HepG2 (cell line): ENCODE measurements around the gene SOCS1. TPM values are rescaled to one million over a fixed set of nuclear protein-coding genes. Genes with fewer than 3 reads are reported as not detected.

Experiments
- ARNT2 ChIP-seq: sonication (generic); formaldehyde crosslinking; IDR thresholded peaks from 2 replicates; pipeline ENCODE4 v1.8.0; 2022; ENCODE audit warnings: mild to moderate bottlenecking, low read depth, missing genetic modification reagents, moderate library complexity
- CENPT ChIP-seq: sonication (generic); formaldehyde crosslinking; IDR thresholded peaks from 2 replicates; pipeline ENCODE4 v1.8.0; 2022; ENCODE audit warnings: low read depth, mild to moderate bottlenecking, moderate library complexity, missing genetic modification reagents
- CREB1 ChIP-seq, 2 experiments: fragments of 450-650 bp in 1 of 2; IDR thresholded peaks; 2 replicates each; pipeline ENCODE4 v1.6.1; 2016 to 2017; ENCODE audit warnings: control low read depth in 1 of 2, mild to moderate bottlenecking in 1 of 2, missing compliant biosample characterization in 1 of 2, missing genetic modification characterization in 1 of 2
- FOSL1 ChIP-seq: sonication (generic); formaldehyde crosslinking; IDR thresholded peaks from 2 replicates; pipeline ENCODE4 v1.9.0; 2021; ENCODE audit warnings: missing genetic modification reagents, borderline replicate concordance
- FOXO4 ChIP-seq: sonication (generic); formaldehyde crosslinking; conservative IDR thresholded peaks from 2 replicates; pipeline ENCODE4 v1.8.1; 2023; ENCODE audit warnings: missing genetic modification reagents
- HIC2 ChIP-seq: sonication (generic); formaldehyde crosslinking; IDR thresholded peaks from 2 replicates; pipeline ENCODE4 v1.9.0; 2022; ENCODE audit warnings: low read depth, missing genetic modification reagents
- HMG20B ChIP-seq: conservative IDR thresholded peaks from 2 replicates; pipeline ENCODE4 v1.6.1; 2016; ENCODE audit warnings: missing genetic modification reagents, missing compliant biosample characterization
- HNRNPLL ChIP-seq: fragments of 200-400 bp; formaldehyde crosslinking; IDR thresholded peaks from 2 replicates; pipeline ENCODE4 v1.6.1; 2017; ENCODE audit warnings: mild to moderate bottlenecking, low read depth, low read length; ENCODE audit not compliant: poor library complexity, severe bottlenecking
- KLF16 ChIP-seq, 2 experiments: sonication (generic) in 1 of 2; formaldehyde crosslinking in 1 of 2; IDR thresholded peaks; 2 replicates each; pipeline versions ENCODE4 v1.6.1 to v1.8.0; 2016 to 2023; ENCODE audit warnings: missing genetic modification reagents in 2 of 2, missing compliant biosample characterization in 1 of 2
- PTBP1 ChIP-seq: fragments of 200-400 bp; formaldehyde crosslinking; IDR thresholded peaks from 2 replicates; pipeline ENCODE4 v1.6.1; 2018; ENCODE audit warnings: low read length, low read depth; ENCODE audit not compliant: poor library complexity, severe bottlenecking
- RBFOX2 ChIP-seq: fragments of 200-400 bp; formaldehyde crosslinking; IDR thresholded peaks from 2 replicates; pipeline ENCODE4 v1.6.1; 2017; ENCODE audit warnings: low read depth, mild to moderate bottlenecking, low read length
- SSRP1 ChIP-seq: IDR thresholded peaks from 2 replicates; pipeline ENCODE4 v1.6.1; 2016; ENCODE audit warnings: control low read depth
- ZFX ChIP-seq: sonication (generic); formaldehyde crosslinking; IDR thresholded peaks from 2 replicates; pipeline ENCODE4 v1.4.0; 2020; ENCODE audit warnings: mild to moderate bottlenecking, low read depth, missing genetic modification reagents, moderate library complexity
- ZNF256 ChIP-seq: sonication (generic); formaldehyde crosslinking; conservative IDR thresholded peaks from 2 replicates; pipeline ENCODE4 v1.4.0; 2020; ENCODE audit warnings: missing genetic modification reagents
- ZNF335 ChIP-seq: sonication (generic); formaldehyde crosslinking; IDR thresholded peaks from 2 replicates; pipeline ENCODE4 v1.4.0; 2020; ENCODE audit warnings: missing genetic modification reagents
- ZNF564 ChIP-seq: sonication (generic); formaldehyde crosslinking; IDR thresholded peaks from 2 replicates; pipeline ENCODE4 v1.8.1; 2023; ENCODE audit warnings: mild to moderate bottlenecking, missing genetic modification reagents
- ZNF713 ChIP-seq: sonication (generic); formaldehyde crosslinking; IDR thresholded peaks from 2 replicates; pipeline ENCODE4 v1.4.0; 2020; ENCODE audit warnings: mild to moderate bottlenecking, missing genetic modification reagents
- polyA plus RNA-seq, 8 experiments: library from polyadenylated mRNA; depleted of rRNA in 3 of 8; stranded (reverse) in 7 of 8; unstranded in 1 of 8; fragments of >200 nt; fragmentation: Illumina TruSeq in 4 of 8; extraction: Trizol in 4 of 8; gene quantifications; 2 replicates each; pipeline versions ENCODE4 v1.2.1 to v1.2.3, GENCODE V29; 2011 to 2016; ENCODE audit warnings: low read depth in 4 of 8, missing spikeins in 1 of 8, mixed read lengths in 1 of 8; ENCODE audit not compliant: insufficient read depth in 1 of 8
- total RNA-seq, 5 experiments: library from RNA; depleted of rRNA; stranded (reverse); fragments of >200 nt; fragmentation: Illumina TruSeq; extraction: Trizol; gene quantifications; 2 replicates each; pipeline ENCODE4 v1.2.3, GENCODE V29; 2016; ENCODE audit warnings: low read depth in 1 of 5
- TF ChIP-seq, protein P1 (sequence below): sonication (generic); formaldehyde crosslinking; IDR thresholded peaks from 2 replicates; pipeline ENCODE4 v1.8.1; 2023; ENCODE audit warnings: mild to moderate bottlenecking, moderate library complexity, missing genetic modification reagents
- TF ChIP-seq, protein P2 (sequence below): sonication (generic); formaldehyde crosslinking; IDR thresholded peaks from 2 replicates; pipeline ENCODE4 v1.4.0; 2020; ENCODE audit warnings: missing genetic modification reagents
- TF ChIP-seq, protein P3 (sequence below): sonication (generic); formaldehyde crosslinking; IDR thresholded peaks from 2 replicates; pipeline ENCODE4 v1.4.0; 2020; ENCODE audit warnings: mild to moderate bottlenecking, missing genetic modification reagents

SOCS1 gene
- total and polyA plus RNA-seq, 2 of the 13 experiments (the other 11 are each of a cell fraction or from before 2014, with no cell fraction given), result 5.3 to 6.3 TPM

DNA sequence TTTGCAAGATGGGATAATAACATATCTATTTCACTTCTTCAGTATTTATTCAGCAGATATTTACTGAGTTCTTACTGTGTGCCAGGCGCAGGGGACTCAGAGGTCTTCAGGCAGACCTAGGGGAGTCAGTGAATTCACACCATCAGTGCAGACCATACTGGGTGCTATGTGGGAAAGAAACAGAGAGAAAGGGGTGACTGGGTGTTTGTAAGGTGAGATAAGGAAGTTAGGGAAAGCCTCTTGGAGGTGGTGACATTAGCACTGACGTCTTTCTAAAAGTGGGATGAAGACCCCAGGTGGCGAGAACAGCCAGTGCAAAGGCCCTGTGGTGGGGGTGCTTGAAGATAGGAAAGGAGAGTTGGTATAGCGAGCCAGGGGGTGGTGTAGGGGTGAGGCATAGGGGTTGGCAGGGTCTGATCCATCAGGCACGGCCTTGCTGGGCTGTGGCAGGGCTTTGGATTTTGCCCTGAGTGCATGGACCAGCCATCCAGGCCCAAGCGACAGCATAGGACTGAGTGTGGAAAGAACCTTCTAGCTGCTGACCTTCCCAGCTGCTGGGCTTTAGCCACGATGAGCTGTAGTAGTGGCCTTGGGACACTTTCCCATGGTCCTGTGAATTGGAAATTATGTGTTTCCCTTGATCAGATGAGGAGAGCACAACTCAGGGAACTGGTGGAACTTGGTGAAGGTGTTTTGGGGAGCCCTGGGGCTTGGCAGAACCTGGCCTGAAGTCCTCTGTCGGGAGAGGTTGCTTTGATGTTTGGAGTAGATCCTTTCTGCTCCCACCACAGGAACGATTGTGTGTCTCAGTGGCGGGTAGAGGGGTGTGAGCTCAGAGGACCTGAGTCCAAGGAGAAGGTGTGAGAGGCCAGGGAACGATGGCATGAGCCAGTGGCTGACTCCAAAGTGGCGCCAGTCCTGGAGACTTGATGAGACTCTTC, 3.9 kb upstream of the SOCS1 start (continued):
- TF ChIP-seq, protein P1, sequence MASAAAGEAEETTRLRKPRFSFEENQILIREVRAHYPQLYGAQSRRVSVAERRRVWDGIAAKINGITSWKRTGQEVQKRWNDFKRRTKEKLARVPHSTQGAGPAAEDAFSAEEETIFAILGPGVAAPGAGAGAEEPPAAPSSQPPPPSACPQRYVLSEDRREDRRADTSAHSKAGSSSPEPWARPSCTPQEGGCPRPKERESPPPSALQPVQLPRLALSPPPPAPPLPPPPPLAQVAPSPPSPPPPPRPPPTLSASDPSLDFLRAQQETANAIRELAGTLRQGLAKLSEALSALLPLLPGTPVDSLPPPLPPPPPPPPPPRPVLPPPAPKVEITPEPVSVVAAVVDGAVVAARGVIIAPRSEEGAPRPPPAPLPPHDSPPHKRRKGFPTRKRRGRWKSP (CRISPR knock-in tag), result no peak
- no peak for TF ChIP-seq PTBP1
- TF ChIP-seq, protein P2, sequence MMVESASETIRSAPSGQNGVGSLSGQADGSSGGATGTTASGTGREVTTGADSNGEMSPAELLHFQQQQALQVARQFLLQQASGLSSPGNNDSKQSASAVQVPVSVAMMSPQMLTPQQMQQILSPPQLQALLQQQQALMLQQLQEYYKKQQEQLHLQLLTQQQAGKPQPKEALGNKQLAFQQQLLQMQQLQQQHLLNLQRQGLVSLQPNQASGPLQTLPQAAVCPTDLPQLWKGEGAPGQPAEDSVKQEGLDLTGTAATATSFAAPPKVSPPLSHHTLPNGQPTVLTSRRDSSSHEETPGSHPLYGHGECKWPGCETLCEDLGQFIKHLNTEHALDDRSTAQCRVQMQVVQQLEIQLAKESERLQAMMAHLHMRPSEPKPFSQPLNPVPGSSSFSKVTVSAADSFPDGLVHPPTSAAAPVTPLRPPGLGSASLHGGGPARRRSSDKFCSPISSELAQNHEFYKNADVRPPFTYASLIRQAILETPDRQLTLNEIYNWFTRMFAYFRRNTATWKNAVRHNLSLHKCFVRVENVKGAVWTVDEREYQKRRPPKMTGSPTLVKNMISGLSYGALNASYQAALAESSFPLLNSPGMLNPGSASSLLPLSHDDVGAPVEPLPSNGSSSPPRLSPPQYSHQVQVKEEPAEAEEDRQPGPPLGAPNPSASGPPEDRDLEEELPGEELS (CRISPR knock-in tag), result no peak; the same call in 1 of the 2 replicates
- TF ChIP-seq ARNT2, result no peak
- TF ChIP-seq ZNF335, result no peak
- no peak for TF ChIP-seq KLF16 (CRISPR knock-in tag; IDR thresholded peaks at IDR 0.05)
- no peak for TF ChIP-seq ZNF564
- TF ChIP-seq RBFOX2, result no peak
- no peak for TF ChIP-seq FOSL1 (CRISPR knock-in tag)
- TF ChIP-seq ZFX, result peak; percentile 53
- TF ChIP-seq ZNF713 (CRISPR knock-in tag), result no peak
- no peak for TF ChIP-seq SSRP1 (CRISPR knock-in tag)
- TF ChIP-seq FOXO4 (CRISPR knock-in tag), result no peak; the same call in 1 of the 2 replicates
- no peak for TF ChIP-seq HMG20B (CRISPR knock-in tag)
- TF ChIP-seq HIC2 (CRISPR knock-in tag), result peak; percentile 78
- TF ChIP-seq ZNF256 (CRISPR knock-in tag), result no peak
- no peak for TF ChIP-seq CREB1 (IDR thresholded peaks at IDR 0.05)
- TF ChIP-seq CREB1 (CRISPR knock-in tag; IDR thresholded peaks at IDR 0.05), result no peak
- no peak for TF ChIP-seq CENPT
- TF ChIP-seq HNRNPLL, result no peak
- TF ChIP-seq, protein P3, sequence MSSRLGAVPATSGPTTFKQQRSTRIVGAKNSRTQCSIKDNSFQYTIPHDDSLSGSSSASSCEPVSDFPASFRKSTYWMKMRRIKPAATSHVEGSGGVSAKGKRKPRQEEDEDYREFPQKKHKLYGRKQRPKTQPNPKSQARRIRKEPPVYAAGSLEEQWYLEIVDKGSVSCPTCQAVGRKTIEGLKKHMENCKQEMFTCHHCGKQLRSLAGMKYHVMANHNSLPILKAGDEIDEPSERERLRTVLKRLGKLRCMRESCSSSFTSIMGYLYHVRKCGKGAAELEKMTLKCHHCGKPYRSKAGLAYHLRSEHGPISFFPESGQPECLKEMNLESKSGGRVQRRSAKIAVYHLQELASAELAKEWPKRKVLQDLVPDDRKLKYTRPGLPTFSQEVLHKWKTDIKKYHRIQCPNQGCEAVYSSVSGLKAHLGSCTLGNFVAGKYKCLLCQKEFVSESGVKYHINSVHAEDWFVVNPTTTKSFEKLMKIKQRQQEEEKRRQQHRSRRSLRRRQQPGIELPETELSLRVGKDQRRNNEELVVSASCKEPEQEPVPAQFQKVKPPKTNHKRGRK (CRISPR knock-in tag), result no peak
